ENCODE data around the gene HSPD1. TPM values are rescaled to one million over a fixed set of nuclear protein-coding genes. Genes with fewer than 3 reads are reported as not detected.
A peak's percentile ranks its signal among the peaks of the same experiment; 100 is the strongest.

HSPD1 gene
- total RNA-seq, 1 donor from 2014 or later, result 403 TPM

DNA sequence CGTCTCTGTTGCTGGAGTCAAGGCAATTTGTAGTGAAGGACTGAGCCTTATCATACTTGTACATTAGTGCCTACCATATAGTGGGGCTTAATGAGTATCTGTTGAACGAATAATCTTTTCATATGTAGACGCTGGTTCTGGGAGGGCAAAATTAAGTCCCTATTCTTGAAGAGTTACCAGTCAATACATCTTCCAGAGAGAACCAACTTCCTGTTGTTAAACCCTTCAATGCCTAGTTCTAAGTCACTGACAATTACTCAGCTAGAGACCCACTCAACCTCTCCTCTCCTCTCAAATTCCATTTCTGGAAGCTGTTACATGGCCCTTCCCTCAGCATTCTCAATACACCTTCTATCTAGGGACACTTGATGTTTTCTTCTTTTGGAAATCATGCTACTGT is 15.1 kb upstream of the HSPD1 start:
- Mint-ChIP-seq H3K9me3 (ENCODE audit: low read depth) (no peaks in the 10 kb centered on the region), H3K4me1 (ENCODE audit: low read depth) (peaks cover 15% of the 10 kb centered on the region), H3K27ac (peak overlapping the region; percentile 99), H3K4me3 (ENCODE audit: low read depth) (peak overlapping the region; percentile 88), H3K36me3 (ENCODE audit: insufficient read depth) (peaks cover 9% of the 10 kb centered on the region), H3K27me3 (no peaks in the 10 kb centered on the region)
- no peak for DNase-seq (ENCODE audit: low spot score, unreplicated experiment)
- TF ChIP-seq, protein P1, sequence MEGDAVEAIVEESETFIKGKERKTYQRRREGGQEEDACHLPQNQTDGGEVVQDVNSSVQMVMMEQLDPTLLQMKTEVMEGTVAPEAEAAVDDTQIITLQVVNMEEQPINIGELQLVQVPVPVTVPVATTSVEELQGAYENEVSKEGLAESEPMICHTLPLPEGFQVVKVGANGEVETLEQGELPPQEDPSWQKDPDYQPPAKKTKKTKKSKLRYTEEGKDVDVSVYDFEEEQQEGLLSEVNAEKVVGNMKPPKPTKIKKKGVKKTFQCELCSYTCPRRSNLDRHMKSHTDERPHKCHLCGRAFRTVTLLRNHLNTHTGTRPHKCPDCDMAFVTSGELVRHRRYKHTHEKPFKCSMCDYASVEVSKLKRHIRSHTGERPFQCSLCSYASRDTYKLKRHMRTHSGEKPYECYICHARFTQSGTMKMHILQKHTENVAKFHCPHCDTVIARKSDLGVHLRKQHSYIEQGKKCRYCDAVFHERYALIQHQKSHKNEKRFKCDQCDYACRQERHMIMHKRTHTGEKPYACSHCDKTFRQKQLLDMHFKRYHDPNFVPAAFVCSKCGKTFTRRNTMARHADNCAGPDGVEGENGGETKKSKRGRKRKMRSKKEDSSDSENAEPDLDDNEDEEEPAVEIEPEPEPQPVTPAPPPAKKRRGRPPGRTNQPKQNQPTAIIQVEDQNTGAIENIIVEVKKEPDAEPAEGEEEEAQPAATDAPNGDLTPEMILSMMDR (IDR thresholded peaks at IDR 0.05; ENCODE audit: unreplicated experiment), result no peak

DNA sequence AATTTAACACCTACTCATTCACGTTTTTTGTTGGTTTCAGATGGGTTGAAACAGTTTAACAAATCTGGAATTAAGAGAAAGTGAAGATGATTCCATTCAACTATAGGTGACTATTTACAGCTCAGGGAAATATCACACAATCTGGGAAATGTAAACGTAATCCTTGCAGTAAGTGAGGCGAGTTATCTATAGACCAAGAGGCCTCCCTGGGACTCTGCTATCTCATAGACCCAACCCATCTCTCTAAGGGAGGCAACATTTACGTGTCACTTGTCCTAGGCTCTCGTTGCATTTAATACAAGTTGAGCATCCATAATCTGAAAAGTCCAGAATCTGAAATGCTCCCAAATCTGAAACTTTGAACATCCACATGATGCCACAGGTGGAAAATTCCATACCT is 14.3 kb upstream of the HSPD1 start:
- H3K4me3 Mint-ChIP-seq (ENCODE audit: low read depth), result no peak overlapping the region
- peaks cover 15% of the 10 kb centered on the region for H3K4me1 Mint-ChIP-seq (ENCODE audit: low read depth)

DNA sequence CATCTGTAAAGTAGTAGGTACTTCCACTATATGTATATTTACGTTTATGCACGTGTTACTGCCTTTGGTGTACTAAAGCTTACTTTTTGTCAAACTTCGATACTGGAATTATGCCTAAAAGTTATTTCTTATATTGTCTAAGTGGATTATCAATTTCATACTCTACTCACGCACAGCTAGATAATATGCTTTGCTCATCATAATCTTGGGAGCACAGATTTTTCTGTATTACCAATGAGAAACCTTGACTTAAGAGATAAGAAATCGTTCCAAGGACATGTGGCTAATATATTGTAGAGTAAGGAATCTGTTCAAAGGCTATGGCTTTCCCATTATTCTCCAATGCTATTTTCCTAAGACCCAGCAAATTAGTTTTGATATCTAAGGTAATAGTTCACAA is 7.0 kb upstream of the HSPD1 start:
- no peak overlapping the region for H3K27ac Mint-ChIP-seq
- TF ChIP-seq, protein P1 (IDR thresholded peaks at IDR 0.05; ENCODE audit: unreplicated experiment), result no peak
- peaks cover 11% of the 10 kb centered on the region for H3K36me3 Mint-ChIP-seq (ENCODE audit: insufficient read depth)
- H3K27me3 Mint-ChIP-seq, result no peaks in the 10 kb centered on the region
- DNase-seq (ENCODE audit: low spot score, unreplicated experiment), result no peak
- no peaks in the 10 kb centered on the region for H3K9me3 Mint-ChIP-seq (ENCODE audit: low read depth)
- no peak overlapping the region for H3K4me3 Mint-ChIP-seq (ENCODE audit: low read depth)
- peaks cover 10% of the 10 kb centered on the region for H3K4me1 Mint-ChIP-seq (ENCODE audit: low read depth)

More for the DNA sequence above, 14.3 kb upstream of the HSPD1 start:
- TF ChIP-seq, protein P1 (IDR thresholded peaks at IDR 0.05; ENCODE audit: unreplicated experiment), result no peak
- H3K36me3 Mint-ChIP-seq (ENCODE audit: insufficient read depth), result peaks cover 1% of the 10 kb centered on the region
- H3K27ac Mint-ChIP-seq, result no peak overlapping the region
- H3K9me3 Mint-ChIP-seq (ENCODE audit: low read depth), result no peaks in the 10 kb centered on the region
- DNase-seq (ENCODE audit: low spot score, unreplicated experiment), result no peak
- H3K27me3 Mint-ChIP-seq, result no peaks in the 10 kb centered on the region

DNA sequence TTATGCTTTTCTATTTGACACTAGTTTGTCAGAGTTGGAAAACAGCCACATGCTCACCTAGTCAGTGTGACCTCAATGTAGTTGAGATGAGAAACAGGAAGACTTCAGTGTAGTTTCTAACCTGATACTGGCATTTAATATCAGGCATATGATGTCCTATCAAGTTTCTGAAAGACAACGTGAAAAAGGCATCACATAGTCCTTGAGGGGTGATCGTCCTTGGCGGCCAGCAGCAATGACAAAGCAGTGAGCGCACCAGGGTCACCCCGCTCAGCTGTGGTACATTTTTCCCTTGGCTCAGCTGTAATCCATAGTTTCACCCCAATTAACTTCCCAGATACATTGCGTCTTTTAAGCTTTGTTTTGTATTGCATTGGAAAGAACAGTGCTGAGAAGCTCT is 4.9 kb upstream of the HSPD1 start:
- H3K27ac Mint-ChIP-seq, result peak overlapping the region; percentile 84
- peaks cover 11% of the 10 kb centered on the region for H3K36me3 Mint-ChIP-seq (ENCODE audit: insufficient read depth)
- H3K4me1 Mint-ChIP-seq (ENCODE audit: low read depth), result peaks cover 12% of the 10 kb centered on the region
- no peaks in the 10 kb centered on the region for H3K27me3 Mint-ChIP-seq
- DNase-seq (ENCODE audit: low spot score, unreplicated experiment), result no peak
- TF ChIP-seq, protein P1 (IDR thresholded peaks at IDR 0.05; ENCODE audit: unreplicated experiment), result no peak
- no peak overlapping the region for H3K4me3 Mint-ChIP-seq (ENCODE audit: low read depth)
- no peaks in the 10 kb centered on the region for H3K9me3 Mint-ChIP-seq (ENCODE audit: low read depth)

DNA sequence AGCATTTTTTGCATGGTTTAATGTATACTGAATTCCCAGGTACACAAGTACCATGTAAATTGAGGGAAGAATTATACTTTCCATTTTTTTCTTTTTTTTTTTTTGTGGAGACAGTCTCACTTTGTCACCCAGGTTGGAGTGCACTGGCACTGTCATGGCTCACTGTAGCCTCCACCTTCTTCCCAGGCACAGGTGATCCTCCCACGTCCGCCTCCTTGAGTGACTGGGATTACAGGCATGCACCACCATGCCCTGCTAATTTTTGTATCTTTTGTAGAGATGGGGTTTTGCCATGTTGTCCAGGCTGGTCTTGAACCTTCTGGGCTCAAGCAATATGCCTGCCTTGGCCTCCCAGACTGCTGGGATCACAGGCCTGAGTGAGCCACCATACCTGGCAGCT is 4.4 kb upstream of the HSPD1 start:
- H3K27me3 Mint-ChIP-seq, result no peaks in the 10 kb centered on the region
- H3K4me1 Mint-ChIP-seq (ENCODE audit: low read depth), result peaks cover 12% of the 10 kb centered on the region
- DNase-seq (ENCODE audit: low spot score, unreplicated experiment), result no peak
- no peaks in the 10 kb centered on the region for H3K9me3 Mint-ChIP-seq (ENCODE audit: low read depth)
- TF ChIP-seq, protein P1 (IDR thresholded peaks at IDR 0.05; ENCODE audit: unreplicated experiment), result no peak
- peaks cover 11% of the 10 kb centered on the region for H3K36me3 Mint-ChIP-seq (ENCODE audit: insufficient read depth)
- no peak overlapping the region for H3K4me3 Mint-ChIP-seq (ENCODE audit: low read depth)
- peak overlapping the region; percentile 84 for H3K27ac Mint-ChIP-seq

Measured in progenitor cell of endocrine pancreas (in vitro differentiated cells).